IMR-90 (cell line): Measurements from ENCODE around the gene OSBPL9. TPM values are rescaled to one million over a fixed set of nuclear protein-coding genes. Genes with fewer than 3 reads are reported as not detected.
A peak's percentile ranks its signal among the peaks of the same experiment; 100 is the strongest.

ENCODE experiments used
- ATAC-seq: fragments of 200-7000 bp; cut with Tn5 transposase; 2 replicates; pipeline ENCODE4 v1.9.1; 2020; ENCODE audit warnings: low read depth, mild to moderate bottlenecking, moderate library complexity
- BruUV-seq: library from RNA; stranded (reverse); fragments of 400-500 nt; replicated peaks from 2 replicates; lab custom pipeline; 2021; lab: Mats Ljungman, UMichigan
- CTCF ChIA-PET: fragments of 300-600 bp; formaldehyde crosslinking; extraction: SDS; loops from one replicate; lab custom pipeline; 2021; ENCODE audit warnings: antibody characterized with exemption; lab: Yijun Ruan, JAX
- POLR2A ChIA-PET: fragments of 300-600 bp; sonication (Branson Sonifier 250); formaldehyde crosslinking; loops from one replicate; lab custom pipeline; 2022; ENCODE audit warnings: antibody characterized with exemption; ENCODE audit not compliant: unreplicated experiment; lab: Charles Lee
- DNase-seq: peaks from one replicate; pipeline ENCODE4 v3.0.0; 2013
- H2AFZ ChIP-seq: replicated peaks from 2 replicates; pipeline ENCODE3; 2013; ENCODE audit warnings: low read length, mild to moderate bottlenecking; ENCODE audit not compliant: poor library complexity
- H2AK5ac ChIP-seq: 2 replicates; pipeline ENCODE4 v1.6.1; 2013; ENCODE audit warnings: low read depth, low read length, inconsistent platforms
- H2AK9ac ChIP-seq: replicated peaks from 2 replicates; pipeline ENCODE3; 2013; ENCODE audit warnings: mild to moderate bottlenecking, low read depth, low read length, moderate library complexity; ENCODE audit not compliant: poor library complexity
- H2BK120ac ChIP-seq: 2 replicates; pipeline ENCODE4 v1.6.1; 2013; ENCODE audit warnings: low read depth, low read length, inconsistent platforms
- H2BK15ac ChIP-seq: 3 replicates; pipeline ENCODE4 v1.6.1; 2013; ENCODE audit warnings: low read depth, low read length, inconsistent platforms
- H2BK20ac ChIP-seq: 2 replicates; pipeline ENCODE4 v1.6.1; 2013; ENCODE audit warnings: low read depth, mild to moderate bottlenecking, inconsistent platforms, low read length, moderate library complexity
- H2BK5ac ChIP-seq: 2 replicates; pipeline ENCODE4 v1.6.1; 2013; ENCODE audit warnings: mild to moderate bottlenecking, low read depth, low read length, inconsistent platforms; ENCODE audit not compliant: poor library complexity, severe bottlenecking
- H3K14ac ChIP-seq: replicated peaks from 2 replicates; pipeline ENCODE4 v1.6.1; 2013; ENCODE audit warnings: low read depth, low read length, inconsistent platforms
- H3K18ac ChIP-seq: 2 replicates; pipeline ENCODE4 v1.6.1; 2013; ENCODE audit warnings: low read depth, low read length, control low read depth
- H3K23ac ChIP-seq: 2 replicates; pipeline ENCODE4 v1.6.1; 2013; ENCODE audit warnings: low read depth, low read length, inconsistent platforms
- H3K27ac ChIP-seq: 2 replicates; pipeline ENCODE4 v1.5.1; 2013; ENCODE audit warnings: mild to moderate bottlenecking, control low read depth, low read length; ENCODE audit not compliant: insufficient read depth
- H3K27me3 ChIP-seq: 2 replicates; pipeline ENCODE4 v1.6.1; 2013; ENCODE audit warnings: low read length; ENCODE audit not compliant: control insufficient read depth, insufficient read depth
- H3K36me3 ChIP-seq: 2 replicates; pipeline ENCODE4 v1.6.1; 2013; ENCODE audit warnings: low read length, mixed read lengths; ENCODE audit not compliant: control insufficient read depth, insufficient read depth
- H3K4ac ChIP-seq: 2 replicates; pipeline ENCODE4 v1.6.1; 2013; ENCODE audit warnings: low read depth, low read length, inconsistent platforms
- H3K4me1 ChIP-seq: 2 replicates; pipeline ENCODE4 v1.6.1; 2013; ENCODE audit warnings: low read length, mixed read lengths; ENCODE audit not compliant: control insufficient read depth, insufficient read depth
- H3K4me2 ChIP-seq: 2 replicates; pipeline ENCODE4 v1.6.1; 2013; ENCODE audit warnings: low read depth, mild to moderate bottlenecking, control low read depth, low read length, moderate library complexity
- H3K4me3 ChIP-seq: 2 replicates; pipeline ENCODE4 v1.5.1; 2013; ENCODE audit warnings: low read depth, mild to moderate bottlenecking, control low read depth, low read length, moderate library complexity; ENCODE audit not compliant: insufficient read depth
- H3K56ac ChIP-seq: 2 replicates; pipeline ENCODE4 v1.6.1; 2013; ENCODE audit warnings: low read length, inconsistent platforms; ENCODE audit not compliant: insufficient read depth; ENCODE audit errors: extremely low read depth
- H3K79me1 ChIP-seq, 2 experiments: 2 replicates each; pipeline ENCODE4 v1.6.1; 2013; ENCODE audit warnings: low read length in 2 of 2, inconsistent platforms in 1 of 2, low read depth in 1 of 2
- H3K9ac ChIP-seq: 2 replicates; pipeline ENCODE4 v1.6.1; 2013; ENCODE audit warnings: low read depth, low read length, control low read depth
- H3K9me1 ChIP-seq: 2 replicates; pipeline ENCODE4 v1.6.1; 2013; ENCODE audit warnings: low read length, inconsistent platforms; ENCODE audit not compliant: insufficient read depth
- H3K9me3 ChIP-seq: 2 replicates; pipeline ENCODE4 v1.6.1; 2013; ENCODE audit warnings: low read length; ENCODE audit not compliant: control insufficient read depth, insufficient read depth
- H4K20me1 ChIP-seq: 2 replicates; pipeline ENCODE4 v1.6.1; 2013; ENCODE audit warnings: low read length, inconsistent platforms; ENCODE audit not compliant: insufficient read depth
- H4K5ac ChIP-seq: 2 replicates; pipeline ENCODE4 v1.6.1; 2013; ENCODE audit warnings: mild to moderate bottlenecking, low read depth, low read length, control low read depth
- H4K8ac ChIP-seq, 2 experiments: 2 replicates each; pipeline ENCODE4 v1.6.1; 2013; ENCODE audit warnings: low read depth in 2 of 2, low read length in 2 of 2, control low read depth in 1 of 2, inconsistent platforms in 1 of 2
- H4K91ac ChIP-seq: 2 replicates; pipeline ENCODE4 v1.6.1; 2013; ENCODE audit warnings: low read depth, low read length, inconsistent platforms; ENCODE audit not compliant: insufficient read depth
- CEBPB ChIP-seq: IDR thresholded peaks from 2 replicates; pipeline ENCODE4 v1.6.1; 2012; ENCODE audit warnings: low read depth, low read length, improper control_type of control experiment
- CHD1 ChIP-seq: IDR thresholded peaks from 2 replicates; pipeline ENCODE4 v1.6.1; 2012; ENCODE audit warnings: low read depth, low read length, improper control_type of control experiment
- CTCF ChIP-seq: conservative IDR thresholded peaks from 2 replicates; pipeline ENCODE4 v1.5.1; 2012; ENCODE audit warnings: mild to moderate bottlenecking, low read depth, low read length, improper control_type of control experiment
- ELK1 ChIP-seq: fragments of 150-350 bp; IDR thresholded peaks from 2 replicates; pipeline ENCODE4 v1.6.1; 2016; ENCODE audit warnings: low read depth, mild to moderate bottlenecking, low read length, moderate library complexity, borderline replicate concordance
- FOS ChIP-seq: fragments of 150-350 bp; IDR thresholded peaks from 2 replicates; pipeline ENCODE4 v1.6.1; 2016; ENCODE audit warnings: low read depth, low read length
- USF2 ChIP-seq: fragments of 150-350 bp; IDR thresholded peaks from 2 replicates; pipeline ENCODE4 v1.6.1; 2017; ENCODE audit warnings: mild to moderate bottlenecking, antibody characterized with exemption, low read length, low read depth
- WGBS, 2 experiments: methylation state at CpG; one replicate each; pipeline versions ENCODE4 v1.1.5 to v1.1.7; 2013; ENCODE audit warnings: missing lambda C conversion rate in 2 of 2; ENCODE audit not compliant: insufficient read length in 1 of 2; ENCODE audit errors: extremely low coverage in 2 of 2; 5-methylcytosine and 5-hydroxymethylcytosine counted together
- dilution Hi-C: fragments of 300-500 bp; cut with HindIII; formaldehyde crosslinking; loops from one replicate; pipeline ENCODE4 v1.14.3; 2018; ENCODE audit warnings: low sequenced_read_pairs; ENCODE audit not compliant: unreplicated experiment
- in situ Hi-C: fragments of 300-500 bp; cut with MboI; formaldehyde crosslinking; loops from 3 replicates; pipeline ENCODE4 v1.14.3; 2019; ENCODE audit warnings: low sequenced_read_pairs, inconsistent platforms, mixed read lengths
- intact Hi-C: fragments of 100-400 bp; cut with micrococcal nuclease; formaldehyde crosslinking; loops from 2 replicates; pipeline ENCODE4 v1.10.0; 2022
- polyA plus RNA-seq, 3 experiments: library from polyadenylated mRNA; depleted of rRNA; stranded (reverse); fragments of >200 nt; gene quantifications; 2 replicates each; pipeline ENCODE4 v1.2.3, GENCODE V29; 2012; ENCODE audit warnings: low replicate concordance in 1 of 3
- total RNA-seq: library from RNA; depleted of rRNA; stranded (reverse); fragments of >200 nt; gene quantifications from 2 replicates; pipeline ENCODE4 v1.2.3, GENCODE V29; 2012

The OSBPL9 gene
- total and polyA plus RNA-seq, 2 of the 4 experiments (the other 2 are of a cell fraction) = 51.4 to 127 TPM

GRCh38 chr1:51575406-51576084, 41.3 kb upstream of the OSBPL9 start:
- dilution Hi-C loops (no loop called here), in situ Hi-C loops (no loop called here), intact Hi-C loops (no loop called here)
- no peak overlapping the region for H3K18ac ChIP-seq
- no peaks in the 10 kb centered on the region for H3K79me1 ChIP-seq
- DNase-seq (peak; percentile 53), ATAC-seq (no peak)
- 0 out of 3 replicates have a peak overlapping the region, but pooled peaks have one; percentile 48 for H2BK15ac ChIP-seq
- no peak overlapping the region for H2AK9ac ChIP-seq
- ChIA-PET CTCF (interaction anchor here (0.6 kb wide), 1 partner anchor 26 kb away, joined by 5 read pairs; no protein-coding TSS in a partner anchor), POLR2A (no interaction called here)
- H2BK20ac ChIP-seq = no peak overlapping the region
- H3K9me1 ChIP-seq = no peaks in the 10 kb centered on the region
- BruUV-seq = no TSS peak
- no peak overlapping the region for H3K4me2 ChIP-seq
- H2BK5ac ChIP-seq = no peak overlapping the region
- H2BK120ac ChIP-seq = no peak overlapping the region
- no peak overlapping the region for H3K14ac ChIP-seq
- H3K27ac ChIP-seq = no peak overlapping the region
- no peak overlapping the region for H4K8ac ChIP-seq
- H2AK5ac ChIP-seq = no peak overlapping the region
- no peaks in the 10 kb centered on the region for H3K9me3 ChIP-seq
- H3K56ac ChIP-seq = no peak overlapping the region
- H2AFZ ChIP-seq = no peak overlapping the region
- WGBS, 2 experiments = 17% methylated on average over 1 of the region's 8 CpGs; no CpG with 5 or more reads in 1 of the 2 experiments
- H3K23ac ChIP-seq = no peak overlapping the region
- H4K5ac ChIP-seq = no peak overlapping the region
- no peak for TF ChIP-seq FOS
- TF ChIP-seq USF2 = no peak
- TF ChIP-seq CHD1 = no peak
- TF ChIP-seq CEBPB = no peak
- TF ChIP-seq CTCF = no peak
- no peak for TF ChIP-seq ELK1
- H4K20me1 ChIP-seq = no peaks in the 10 kb centered on the region
- H3K4ac ChIP-seq = no peak overlapping the region
- H3K9ac ChIP-seq = no peak overlapping the region
- H4K91ac ChIP-seq = no peak overlapping the region
- H3K4me3 ChIP-seq = no peak overlapping the region
- no peaks in the 10 kb centered on the region for H3K36me3 ChIP-seq
- peaks cover 2% of the 10 kb centered on the region; the same call in 1 of the 2 replicates for H3K4me1 ChIP-seq
- H3K27me3 ChIP-seq = no peaks in the 10 kb centered on the region
